Stimulated activated CD8-positive, alpha-beta memory T cell treated with anti-CD3 and anti-CD28 coated beads, Interleukin-12 subunit alpha, Interleukin-12 subunit beta, amount 100 ng/mL, for 24 hours (primary cell): ENCODE measurements around the gene TMEM178B.
"Not testable (repeated sequence)": the region's sequence is repeated elsewhere in the genome, so short reads cannot be mapped to it uniquely, and the experiment has no call there.

Experiments used
- DNase-seq: peaks from one replicate; pipeline ENCODE4 v3.0.0-alpha.2; 2020; ENCODE audit errors: extremely low read depth

Gene TMEM178B

DNA sequence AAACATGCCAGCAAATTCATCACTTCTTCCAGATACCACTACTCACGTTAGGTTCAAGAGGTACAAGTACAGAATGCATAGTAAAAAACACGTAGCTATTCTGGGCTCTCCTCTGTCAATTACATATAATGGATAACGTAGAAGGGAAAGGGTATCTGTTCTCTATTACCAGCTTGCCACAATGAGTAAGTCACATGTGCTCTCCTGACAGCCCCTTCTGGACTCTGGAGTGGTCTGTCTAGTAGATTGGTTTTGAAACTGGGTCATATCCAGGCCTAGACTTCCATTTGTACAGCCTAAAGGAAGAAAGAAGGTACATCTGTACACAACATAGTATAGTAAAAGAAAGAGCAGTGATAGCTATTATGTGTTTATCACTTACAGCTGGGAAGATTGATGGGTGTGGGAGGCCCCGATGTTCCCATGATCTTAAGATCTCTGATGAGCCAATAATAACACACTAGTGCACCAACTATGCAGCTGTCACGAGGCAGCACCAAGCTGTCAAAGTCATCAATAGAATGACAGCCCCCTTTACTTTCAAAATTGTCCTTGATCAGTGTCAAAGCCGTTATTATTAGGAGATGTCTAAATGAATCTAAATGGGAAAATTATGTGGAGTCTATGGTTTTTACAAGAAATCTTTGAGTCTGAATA is 315.4 kb downstream of the TMEM178B start:
- DNase-seq, result no peak

DNA sequence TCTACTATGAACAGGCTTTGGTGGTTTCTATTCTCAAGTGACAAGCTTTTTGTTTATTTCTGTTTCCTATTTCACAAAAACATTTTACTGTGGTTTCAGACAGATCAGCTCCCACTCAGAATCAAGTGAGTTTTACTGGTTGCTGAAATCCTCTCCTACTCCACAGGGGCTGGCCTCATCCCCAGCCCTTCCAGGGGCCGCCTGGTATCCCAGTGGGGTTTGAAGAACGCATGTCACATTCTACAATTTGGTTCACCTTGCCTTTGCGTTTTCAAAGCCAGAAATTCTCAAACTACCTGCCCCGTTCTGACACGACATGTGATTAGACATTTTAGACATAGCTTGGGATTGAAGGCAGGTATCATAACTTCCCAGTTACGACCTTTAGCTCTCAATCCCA is 316.5 kb downstream of the TMEM178B start:
- no peak for DNase-seq

DNA sequence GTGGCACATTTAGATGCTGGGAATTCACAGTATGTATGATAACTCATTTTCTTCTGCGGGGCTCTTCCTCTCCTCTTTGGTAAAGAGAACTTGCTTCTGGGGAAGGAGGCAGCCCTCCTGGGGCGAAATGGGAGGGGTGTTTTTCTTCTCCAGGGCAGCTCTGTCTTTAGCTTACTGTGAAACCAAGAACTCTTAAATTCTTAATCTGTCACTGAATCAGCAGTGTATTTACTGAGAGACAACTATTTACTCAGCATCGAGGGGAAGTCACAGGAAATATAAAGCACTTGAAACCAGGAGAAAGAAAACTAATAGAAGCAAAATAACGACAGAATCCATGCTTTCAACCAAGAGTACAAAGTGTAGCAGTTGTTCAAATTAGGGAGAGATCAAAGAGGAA is 319.2 kb downstream of the TMEM178B start:
- no peak for DNase-seq

DNA sequence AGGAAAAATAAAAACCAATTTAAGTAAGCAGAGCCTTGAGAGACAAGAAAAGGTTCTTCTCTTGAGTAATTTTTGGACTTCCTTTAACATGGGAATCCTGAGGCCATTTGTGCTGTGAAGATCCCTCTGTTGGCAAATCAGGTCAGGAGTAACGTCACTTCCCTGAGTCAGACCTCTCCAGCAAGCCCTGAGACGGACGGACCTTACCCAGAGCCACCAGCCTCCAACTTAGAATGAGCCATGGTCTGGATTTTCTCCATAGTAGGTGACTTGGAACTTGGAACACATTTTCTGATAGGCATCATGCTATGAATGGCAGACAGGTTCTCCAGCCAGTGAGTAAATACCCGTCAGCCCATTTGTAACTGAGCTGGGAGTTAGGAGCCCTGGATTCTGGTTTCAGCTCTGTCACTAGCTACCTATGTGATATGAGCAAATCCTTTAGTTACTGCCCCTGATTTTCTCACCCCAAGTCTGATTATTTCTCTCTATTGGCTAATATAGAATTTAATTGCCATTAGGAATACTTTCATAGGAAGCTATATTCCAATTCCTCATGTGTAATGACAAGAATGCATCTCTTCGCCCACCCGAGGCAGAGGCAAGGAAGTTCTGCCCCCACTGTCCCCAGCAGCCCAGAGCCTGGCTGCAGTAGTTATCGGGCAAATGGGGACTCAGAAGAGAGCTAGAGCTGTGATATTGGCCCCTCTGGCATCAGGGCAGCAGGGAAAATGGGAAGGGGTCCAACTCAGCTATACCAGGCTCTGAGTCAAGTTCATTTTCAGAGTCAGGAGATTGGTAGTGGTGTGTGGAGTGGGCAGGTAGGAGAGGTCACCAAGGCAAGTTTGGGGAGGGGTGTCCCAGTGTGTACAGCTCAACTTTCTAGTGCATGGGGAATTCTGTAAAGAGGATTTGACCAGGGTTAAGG is 323.6 kb downstream of the TMEM178B start:
- DNase-seq, result no peak

DNA sequence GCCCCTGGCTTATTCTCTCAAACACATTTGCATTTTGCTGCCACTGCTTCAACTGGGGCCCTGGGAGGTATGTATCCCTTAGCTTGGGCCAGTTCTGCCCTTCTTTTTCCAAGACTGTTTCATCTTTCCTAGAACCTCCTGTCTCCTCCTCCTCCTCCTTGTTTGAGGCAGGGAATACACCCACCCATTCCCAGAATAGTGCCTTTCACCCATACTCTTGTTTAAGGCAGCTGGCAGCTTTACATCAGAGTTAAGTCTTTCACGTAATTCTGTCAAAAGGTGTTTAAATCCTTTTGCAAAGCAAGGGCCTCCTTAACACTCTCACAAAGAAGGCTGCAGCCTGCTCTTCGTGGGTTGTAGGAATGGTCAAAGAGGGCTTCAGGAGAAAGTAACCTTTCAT is 326.5 kb downstream of the TMEM178B start:
- no peak for DNase-seq

DNA sequence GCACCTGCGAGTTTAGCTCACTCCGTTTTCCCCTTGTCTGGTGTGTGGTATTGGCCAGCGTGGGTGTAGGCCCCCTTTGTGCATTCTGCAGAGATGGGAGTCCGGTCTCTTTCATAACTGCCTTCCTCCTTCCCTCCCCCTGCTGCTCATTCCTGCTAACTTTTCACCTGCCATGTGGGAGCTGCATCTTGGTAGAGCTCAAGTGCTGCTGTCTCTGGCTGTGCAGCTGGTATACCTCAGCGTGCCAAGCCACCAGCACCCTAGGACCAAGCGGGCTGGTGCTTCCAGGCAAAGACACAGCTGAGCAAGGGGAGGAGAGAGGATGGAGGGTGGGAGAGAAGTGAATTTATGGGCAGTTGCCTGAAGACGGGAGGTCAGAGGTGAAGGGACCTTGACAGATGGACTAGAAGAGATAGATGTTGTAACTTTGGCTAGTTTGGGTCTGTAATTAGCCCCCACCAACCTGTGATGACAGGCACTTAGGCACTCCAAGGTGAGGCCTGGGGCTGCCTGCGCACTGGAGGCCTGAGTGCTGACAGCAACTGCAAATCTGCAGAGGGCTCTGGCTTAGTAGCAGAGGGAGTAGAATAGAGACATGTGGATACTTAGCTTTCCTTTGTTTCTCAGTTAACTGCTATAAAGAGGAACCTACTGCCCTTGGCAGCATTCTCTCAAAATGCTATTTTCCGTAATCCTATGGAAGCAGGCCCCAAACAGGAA is 328.6 kb downstream of the TMEM178B start:
- DNase-seq, result no peak

DNA sequence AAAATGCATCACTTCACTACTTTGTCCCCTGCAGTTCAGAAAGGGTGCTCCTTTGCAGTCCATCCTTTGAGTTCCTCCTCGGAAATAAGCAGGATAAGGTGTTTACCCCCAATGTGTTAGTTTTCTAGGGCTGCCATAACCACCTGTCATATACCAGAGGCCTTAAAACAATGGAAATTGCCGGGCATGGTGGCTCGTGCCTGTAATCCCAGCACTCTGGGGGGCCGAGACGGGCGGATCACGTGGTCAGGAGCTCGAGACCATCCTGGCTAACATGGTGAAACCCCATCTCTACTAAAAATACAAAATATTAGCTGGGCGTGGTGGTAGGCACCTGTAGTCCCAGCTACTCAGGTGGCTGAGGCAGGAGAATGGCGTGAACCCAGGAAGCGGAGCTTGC is 330.0 kb downstream of the TMEM178B start:
- DNase-seq, result not testable (repeated sequence)

DNA sequence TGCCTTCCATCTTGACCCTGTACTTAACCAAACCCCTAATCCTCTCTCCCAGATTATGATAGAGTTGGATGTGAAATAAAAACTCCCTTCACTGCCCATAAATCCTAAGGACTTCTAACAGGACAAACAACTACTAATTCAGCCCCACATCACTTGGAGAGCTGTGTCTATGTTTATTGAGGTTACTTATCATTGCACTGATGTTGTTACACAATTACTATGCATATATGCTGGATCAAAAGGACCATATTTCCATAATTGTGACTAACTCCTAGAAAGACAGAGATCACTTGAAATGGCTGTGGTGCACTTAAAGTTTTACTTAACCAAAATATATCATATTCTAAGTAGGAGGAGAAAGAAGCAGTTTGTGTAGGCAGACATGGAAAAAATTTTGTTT is 332.5 kb downstream of the TMEM178B start:
- DNase-seq, result no peak

DNA sequence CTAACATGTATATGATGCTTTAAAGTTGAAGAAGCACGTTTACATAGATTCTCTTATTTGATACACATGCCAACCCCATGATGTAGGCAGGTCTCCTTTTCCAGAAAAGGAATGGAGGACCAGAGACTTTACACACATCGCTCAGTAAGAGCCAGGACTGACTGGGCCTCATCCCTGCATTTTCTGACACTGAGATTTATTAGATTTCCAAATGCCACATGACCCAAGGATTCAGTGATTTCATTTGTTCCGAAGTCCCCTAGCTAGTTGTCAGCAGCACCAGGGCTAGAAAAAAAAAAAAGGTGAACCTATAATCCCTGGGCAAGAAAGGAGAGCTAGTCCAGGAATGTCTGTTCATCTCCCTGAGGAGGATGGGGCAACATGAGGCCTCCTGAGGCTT is 334.0 kb downstream of the TMEM178B start:
- DNase-seq, result no peak

DNA sequence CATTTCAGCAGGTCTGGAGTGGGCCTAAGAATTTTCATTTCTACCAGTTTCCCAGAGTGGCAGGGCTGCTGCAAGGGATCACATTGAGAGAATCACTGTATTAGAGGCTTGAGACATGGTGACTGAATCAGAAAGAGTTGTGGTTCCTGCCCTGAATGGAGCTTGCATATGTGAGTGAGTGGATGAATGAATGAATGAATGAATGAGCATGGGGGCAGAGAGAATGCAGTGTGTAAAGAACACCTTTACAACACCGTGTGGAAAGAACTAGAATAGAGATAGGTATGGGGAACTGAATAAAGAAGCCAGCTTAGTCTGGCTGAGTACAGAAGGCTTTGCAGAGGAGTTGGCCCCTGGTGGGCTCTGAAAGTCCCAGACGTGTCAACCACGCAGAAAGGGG is 334.6 kb downstream of the TMEM178B start:
- DNase-seq, result no peak

DNA sequence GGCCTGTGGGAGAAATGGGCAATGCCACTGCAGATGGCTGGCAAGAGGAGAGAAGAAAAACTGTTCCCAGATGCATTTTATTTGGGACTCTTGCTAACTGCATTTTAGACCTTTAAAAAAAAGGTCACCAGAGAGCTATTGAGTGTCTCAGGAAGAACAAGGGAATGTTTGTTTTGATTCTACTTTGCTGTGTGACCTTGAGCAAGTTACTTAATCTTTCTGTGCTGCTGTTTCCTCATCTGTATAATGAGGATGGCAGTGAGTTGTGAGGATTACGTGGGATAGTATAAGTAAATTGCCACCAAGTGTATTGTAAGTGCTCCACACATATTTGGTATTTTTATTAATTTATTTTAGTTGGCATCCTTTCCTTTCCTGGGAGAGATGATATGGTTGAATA is 335.4 kb downstream of the TMEM178B start:
- no peak for DNase-seq

DNA sequence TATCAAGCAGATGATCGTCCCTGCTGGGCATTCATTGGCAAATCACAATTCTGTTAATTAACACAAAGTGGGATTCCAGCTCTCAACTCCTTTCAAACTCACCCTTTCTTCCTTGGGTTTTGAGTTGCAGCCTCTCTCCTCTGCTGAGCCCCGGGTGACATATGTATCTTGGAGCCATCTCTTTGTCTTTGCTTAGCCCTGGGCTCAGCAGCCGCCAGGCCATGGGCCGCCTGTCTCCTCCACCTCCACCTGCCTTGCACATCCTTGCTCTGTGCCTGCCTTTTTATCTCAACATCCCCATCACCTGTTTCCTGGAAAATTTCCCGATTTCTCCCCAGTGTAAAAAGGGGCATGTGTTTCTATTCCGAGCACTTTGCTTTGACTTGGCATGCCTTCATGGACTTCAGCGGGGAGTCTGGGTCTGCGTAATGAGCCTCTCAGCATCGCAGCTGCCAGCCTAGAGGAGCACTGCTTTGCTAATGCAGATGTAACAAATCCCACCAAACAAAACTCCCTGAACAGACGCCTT is 336.0 kb downstream of the TMEM178B start:
- DNase-seq, result no peak

DNA sequence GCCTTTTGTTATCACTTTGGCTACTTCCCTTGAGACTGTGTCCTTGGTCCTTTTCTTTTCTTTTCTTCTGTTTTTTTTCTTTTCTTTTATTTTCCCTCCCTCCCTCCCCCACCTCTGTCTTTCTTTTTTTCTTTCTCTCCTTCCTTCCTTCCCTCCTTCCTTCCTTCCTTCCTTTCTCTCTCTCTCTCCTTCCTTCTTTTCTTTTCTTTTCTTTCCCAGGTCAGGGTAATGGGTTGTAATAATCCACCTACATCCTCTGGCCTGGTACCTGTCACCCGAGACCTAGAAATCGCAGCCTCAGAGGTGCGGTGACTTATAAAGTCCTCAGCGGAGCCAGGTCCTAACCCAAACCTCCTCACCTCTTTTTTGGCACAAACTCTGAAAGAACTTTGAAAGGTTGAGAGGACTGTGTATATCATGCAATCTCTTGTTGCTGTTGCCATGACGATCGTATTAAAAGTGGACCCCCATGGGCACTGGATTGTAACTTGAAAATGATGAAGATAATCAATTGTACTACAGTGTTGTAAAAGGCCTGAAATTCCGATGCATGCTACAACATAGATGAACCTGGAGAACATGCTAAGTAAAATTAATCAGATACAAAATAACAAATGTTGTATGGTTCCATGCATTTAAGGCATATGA is 336.6 kb downstream of the TMEM178B start:
- DNase-seq, result no peak

DNA sequence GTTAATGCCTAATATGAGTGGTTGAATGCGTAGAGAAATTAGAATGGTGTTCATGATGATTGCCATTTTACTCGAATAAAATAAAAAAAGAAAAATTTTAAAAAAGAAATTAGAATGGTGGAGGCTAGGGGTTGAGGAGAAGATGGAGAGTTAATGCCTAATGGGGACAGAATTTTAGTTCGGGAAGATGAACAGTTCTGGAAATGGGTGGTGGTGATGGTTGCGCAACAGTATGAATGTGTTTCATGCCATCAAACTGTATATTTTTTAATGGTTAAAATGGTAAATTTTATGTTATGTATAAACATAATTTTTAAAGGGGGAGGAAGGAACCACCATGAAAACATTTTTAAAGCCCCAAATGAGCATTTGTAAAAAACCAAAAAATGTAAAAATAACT is 337.3 kb downstream of the TMEM178B start:
- no peak for DNase-seq

DNA sequence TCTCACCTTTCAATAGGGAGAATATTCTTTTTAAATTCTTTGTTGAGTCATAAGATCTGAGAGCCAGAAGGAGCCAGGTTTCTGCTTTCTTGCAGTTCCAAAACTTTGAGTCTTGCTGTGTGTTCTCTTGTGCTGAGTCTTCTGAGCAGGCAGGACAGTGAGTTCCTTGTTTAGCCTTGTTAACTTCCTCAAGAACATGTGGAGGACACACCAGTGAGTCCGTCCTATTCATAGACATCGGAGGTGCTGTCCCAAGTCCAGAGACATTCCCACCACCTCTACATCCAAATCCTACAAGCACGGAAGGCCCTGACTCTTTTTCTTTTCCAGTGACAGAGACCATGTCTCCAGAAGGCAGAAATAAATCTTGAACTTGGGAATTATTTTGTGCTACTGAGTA is 342.1 kb downstream of the TMEM178B start:
- DNase-seq, result no peak

DNA sequence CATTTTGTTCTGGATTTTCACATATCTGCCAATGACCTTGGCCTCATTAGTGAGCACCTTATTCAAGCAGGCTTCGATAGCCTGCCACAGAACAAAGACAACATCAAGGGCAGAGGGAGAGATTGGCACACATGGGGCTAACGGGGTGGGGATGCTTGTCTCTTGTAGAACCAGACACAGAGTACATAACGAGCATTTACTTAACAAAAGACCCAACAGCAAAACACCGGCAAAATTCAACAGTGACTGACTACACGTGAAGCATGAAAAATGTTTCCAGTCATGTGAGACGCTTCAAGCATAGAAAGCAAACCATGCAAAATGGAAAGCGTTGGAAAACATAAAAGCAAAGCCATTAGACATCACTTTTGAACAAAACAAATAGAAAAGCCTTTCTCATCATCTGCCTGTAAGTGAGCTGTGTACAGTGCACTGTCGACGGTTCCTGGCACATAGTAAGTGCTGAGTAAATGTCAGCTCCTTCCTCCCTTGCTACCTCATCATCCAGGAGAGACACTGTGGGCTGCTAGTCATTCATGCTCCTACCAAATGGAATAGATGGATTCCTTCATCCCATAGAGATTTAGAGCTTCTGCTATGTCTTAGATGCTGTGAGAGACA is 342.9 kb downstream of the TMEM178B start:
- DNase-seq, result no peak

DNA sequence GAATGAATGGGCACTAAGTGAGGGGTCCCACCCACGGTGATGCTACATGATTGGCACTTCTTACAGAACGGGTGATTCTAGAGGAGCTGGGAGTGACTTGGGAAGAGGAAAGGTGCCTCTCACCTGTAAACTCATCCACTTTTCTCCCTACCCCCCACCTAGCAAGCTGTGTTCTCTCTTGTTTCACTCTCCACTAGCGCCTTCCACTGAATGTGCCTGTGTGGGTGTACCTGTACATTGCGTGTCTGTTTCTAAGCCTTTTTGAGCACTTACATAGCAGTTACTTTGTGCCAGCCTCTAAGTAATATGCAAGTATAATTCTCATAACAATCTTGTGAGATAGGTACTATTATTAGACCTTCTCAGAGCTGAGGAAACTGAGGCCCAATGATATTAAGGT is 343.6 kb downstream of the TMEM178B start:
- no peak for DNase-seq

DNA sequence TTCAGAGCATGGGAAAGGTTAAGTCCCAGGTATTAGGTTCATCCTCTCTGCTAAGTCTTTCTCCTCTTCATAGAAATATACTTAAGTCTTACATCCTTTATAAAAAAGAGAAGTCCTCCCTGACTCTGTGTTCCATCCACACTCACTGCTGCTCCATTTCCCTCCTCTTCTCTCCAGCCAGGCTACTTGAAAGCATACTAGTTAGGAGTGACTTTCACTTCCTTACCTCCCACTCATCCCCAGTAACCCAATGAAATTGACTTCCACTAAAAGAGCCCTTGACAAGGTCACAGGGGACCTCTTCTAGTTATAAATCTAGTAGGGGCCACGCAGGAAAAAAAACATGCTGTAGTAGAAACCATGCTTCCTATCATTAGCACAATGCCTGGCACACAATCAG is 344.2 kb downstream of the TMEM178B start:
- no peak for DNase-seq

DNA sequence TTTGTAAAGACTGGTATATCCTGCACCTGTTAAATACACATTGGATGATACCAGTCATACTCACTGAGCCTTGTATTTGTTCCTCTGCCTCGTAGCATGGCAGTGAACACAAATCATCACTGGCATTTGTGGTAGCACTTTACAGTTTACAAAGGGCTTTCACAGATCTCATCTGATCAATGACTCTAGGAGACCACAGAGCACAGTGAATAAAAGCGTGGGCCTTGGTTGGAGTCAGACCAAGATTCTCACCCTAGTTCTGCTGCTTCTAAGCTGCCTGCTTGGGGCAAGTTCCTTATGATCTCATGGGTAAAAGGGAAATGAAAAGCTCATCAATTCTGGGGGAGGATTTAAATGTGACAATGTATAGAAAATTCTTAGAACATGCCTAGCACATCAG is 347.4 kb downstream of the TMEM178B start:
- DNase-seq, result no peak

DNA sequence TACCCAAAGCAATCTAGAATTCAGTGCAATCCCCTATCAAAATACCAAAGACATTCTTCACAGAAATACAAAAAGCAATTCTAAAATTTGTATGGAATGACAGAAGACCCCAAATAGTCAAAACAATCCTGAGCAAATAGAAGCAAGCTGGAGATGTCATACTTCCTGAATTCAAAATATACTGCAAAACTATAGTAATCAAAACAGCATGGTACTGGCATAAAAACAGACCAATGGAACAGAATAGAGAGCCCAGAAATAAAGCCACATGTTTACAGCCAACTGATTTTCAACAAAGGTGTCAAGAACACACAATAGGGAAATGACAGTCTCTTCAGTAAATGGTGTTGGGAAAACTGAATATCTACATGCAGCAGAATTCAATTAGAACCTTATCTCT is 353.3 kb downstream of the TMEM178B start:
- no peak for DNase-seq

DNA sequence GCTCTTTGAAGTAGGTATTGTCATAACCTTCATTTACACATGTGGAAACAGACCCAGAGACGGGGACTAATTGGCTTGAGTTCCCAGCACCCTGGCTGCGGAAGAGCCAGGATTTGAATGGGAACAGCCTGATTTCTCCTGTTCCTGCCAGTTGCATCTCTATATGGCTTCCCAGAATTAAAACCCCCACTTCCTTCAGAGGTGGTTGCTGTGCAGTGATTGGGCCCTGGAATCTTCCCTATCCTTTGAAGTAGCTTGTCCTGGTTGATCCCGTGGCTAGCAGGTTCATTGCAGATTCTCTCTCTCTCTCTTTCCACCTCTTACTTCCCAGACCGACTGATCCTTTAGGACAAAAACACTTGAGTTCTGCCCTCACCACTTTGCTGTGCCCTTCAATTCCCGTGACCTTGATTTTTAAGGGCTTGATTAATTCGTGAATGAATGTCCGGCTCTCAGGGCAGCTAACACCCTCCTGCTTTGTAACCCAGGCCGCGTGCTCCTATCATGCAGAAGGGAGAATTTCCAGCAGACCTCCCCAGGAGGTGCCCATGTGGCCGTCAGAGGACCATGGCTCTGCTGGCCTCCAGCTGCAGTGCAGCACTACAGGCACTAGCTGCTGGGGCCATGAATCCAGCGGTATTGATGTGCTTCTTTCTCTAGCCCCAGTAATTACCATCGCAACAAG is 356.7 kb downstream of the TMEM178B start:
- DNase-seq, result no peak
